Measurements from ENCODE around the gene KANSL1. TPM values are rescaled to one million over a fixed set of nuclear protein-coding genes. Genes with fewer than 3 reads are reported as not detected.

Gene KANSL1
- polyA plus RNA-seq, 1 of the 3 experiments (the other 2 are of a cell fraction), result 10.0 TPM

DNA sequence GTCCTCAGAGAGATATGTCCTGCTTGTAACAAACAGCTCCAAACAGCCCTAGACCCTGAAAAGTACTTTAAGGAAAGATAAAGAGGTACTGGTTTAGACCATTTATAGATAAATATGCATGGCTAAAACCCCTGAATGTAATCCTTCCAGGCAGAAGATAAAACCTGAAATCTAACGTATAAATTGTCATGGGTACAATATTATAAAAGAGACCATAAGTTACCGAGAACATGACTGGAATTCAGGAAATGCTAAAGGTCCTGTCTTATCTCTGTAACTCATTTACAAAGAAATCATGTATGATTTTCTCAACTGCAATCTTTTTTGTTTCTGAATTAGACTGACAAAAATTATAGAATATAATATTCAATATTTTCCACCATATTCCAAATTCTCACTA, 9.2 kb upstream of the KANSL1 start (continued):
- TF ChIP-seq EZH2phosphoT487 (IDR thresholded peaks at IDR 0.05; ENCODE audit: borderline replicate concordance, low read depth) (no peak), MEF2A (IDR thresholded peaks at IDR 0.05; ENCODE audit: borderline replicate concordance, low read depth) (no peak)

GRCh38 chr17:46201491-46201890, 8.3 kb upstream of the KANSL1 start:
- Histone ChIP-seq H3K4me2 (no peak overlapping the region), H3K9ac (no peak overlapping the region), H2AFZ (ENCODE audit: low read depth) (no peak overlapping the region), H3K27ac (ENCODE audit: low read depth in 2 of 2, low read length in 1 of 2) (no peak overlapping the region), H3K36me3 (replicated peaks in 1 of 2; ENCODE audit: control insufficient read depth in 1 of 2, insufficient read depth in 2 of 2, low read length in 1 of 2) (peaks cover 0 to 36% of the 10 kb centered on the region in 2 experiments), H3F3A (replicated peaks; ENCODE audit: insufficient read depth) (peaks cover 15% of the 10 kb centered on the region), H3K9me2 (no peaks in the 10 kb centered on the region), H4K20me1 (ENCODE audit: insufficient read depth) (peaks cover 37% of the 10 kb centered on the region), H3K4me1 (ENCODE audit: control insufficient read depth in 1 of 2, insufficient read depth in 2 of 2, low read depth in 1 of 2, low read length in 1 of 2) (peaks cover 0 to 10% of the 10 kb centered on the region in 2 experiments; a peak in 3 of 4 replicates), H3K79me2 (ENCODE audit: insufficient read depth) (peaks cover 98% of the 10 kb centered on the region), H3K4me3 (ENCODE audit: low read depth in 2 of 2, low read length in 1 of 2) (no peak overlapping the region), H3K9me3 (peaks cover 5% of the 10 kb centered on the region; the same call in 1 of the 2 replicates), H3K27me3 (ENCODE audit: insufficient read depth) (no peaks in the 10 kb centered on the region)
- no peak for DNase-seq
- 97% methylated on average over 3 of the region's 3 CpGs for WGBS (ENCODE audit: low lambda C conversion rate)
- CTCF ChIA-PET, result interaction anchor here (0.7 to 6.6 kb wide), 5 partner anchors 9 to 634 kb away, joined by 3 to 49 read pairs (median 5); partner anchors contain the start of gene KANSL1
- POLR2A ChIA-PET, result no interaction called here
- no peak for TF ChIP-seq MEF2A (IDR thresholded peaks at IDR 0.05; ENCODE audit: borderline replicate concordance, low read depth)
- no peak for TF ChIP-seq CTCF (IDR thresholded peaks at IDR 0.05)
- no peak for TF ChIP-seq GATA2 (CRISPR knock-in tag; IDR thresholded peaks at IDR 0.05)
- no peak for TF ChIP-seq USF1 (IDR thresholded peaks at IDR 0.05; ENCODE audit: borderline replicate concordance, low read depth)
- TF ChIP-seq ELF1 (IDR thresholded peaks at IDR 0.05), result no peak
- no peak for TF ChIP-seq SIN3A (IDR thresholded peaks at IDR 0.05; ENCODE audit: borderline replicate concordance, low read depth, low read length)
- TF ChIP-seq, protein P1, sequence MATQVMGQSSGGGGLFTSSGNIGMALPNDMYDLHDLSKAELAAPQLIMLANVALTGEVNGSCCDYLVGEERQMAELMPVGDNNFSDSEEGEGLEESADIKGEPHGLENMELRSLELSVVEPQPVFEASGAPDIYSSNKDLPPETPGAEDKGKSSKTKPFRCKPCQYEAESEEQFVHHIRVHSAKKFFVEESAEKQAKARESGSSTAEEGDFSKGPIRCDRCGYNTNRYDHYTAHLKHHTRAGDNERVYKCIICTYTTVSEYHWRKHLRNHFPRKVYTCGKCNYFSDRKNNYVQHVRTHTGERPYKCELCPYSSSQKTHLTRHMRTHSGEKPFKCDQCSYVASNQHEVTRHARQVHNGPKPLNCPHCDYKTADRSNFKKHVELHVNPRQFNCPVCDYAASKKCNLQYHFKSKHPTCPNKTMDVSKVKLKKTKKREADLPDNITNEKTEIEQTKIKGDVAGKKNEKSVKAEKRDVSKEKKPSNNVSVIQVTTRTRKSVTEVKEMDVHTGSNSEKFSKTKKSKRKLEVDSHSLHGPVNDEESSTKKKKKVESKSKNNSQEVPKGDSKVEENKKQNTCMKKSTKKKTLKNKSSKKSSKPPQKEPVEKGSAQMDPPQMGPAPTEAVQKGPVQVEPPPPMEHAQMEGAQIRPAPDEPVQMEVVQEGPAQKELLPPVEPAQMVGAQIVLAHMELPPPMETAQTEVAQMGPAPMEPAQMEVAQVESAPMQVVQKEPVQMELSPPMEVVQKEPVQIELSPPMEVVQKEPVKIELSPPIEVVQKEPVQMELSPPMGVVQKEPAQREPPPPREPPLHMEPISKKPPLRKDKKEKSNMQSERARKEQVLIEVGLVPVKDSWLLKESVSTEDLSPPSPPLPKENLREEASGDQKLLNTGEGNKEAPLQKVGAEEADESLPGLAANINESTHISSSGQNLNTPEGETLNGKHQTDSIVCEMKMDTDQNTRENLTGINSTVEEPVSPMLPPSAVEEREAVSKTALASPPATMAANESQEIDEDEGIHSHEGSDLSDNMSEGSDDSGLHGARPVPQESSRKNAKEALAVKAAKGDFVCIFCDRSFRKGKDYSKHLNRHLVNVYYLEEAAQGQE (IDR thresholded peaks at IDR 0.05; ENCODE audit: low read depth, low read length), result no peak
- no peak for TF ChIP-seq RFX5 (IDR thresholded peaks at IDR 0.05; ENCODE audit: low read length)
- TF ChIP-seq TAF1 (IDR thresholded peaks at IDR 0.05; ENCODE audit: borderline replicate concordance, low read depth, low read length), result no peak
- TF ChIP-seq NRF1 (IDR thresholded peaks at IDR 0.05; ENCODE audit: low read depth, low read length), result no peak
- TF ChIP-seq FOSL2 (IDR thresholded peaks at IDR 0.05; ENCODE audit: borderline replicate concordance, low read depth), result no peak
- TF ChIP-seq USF2 (IDR thresholded peaks at IDR 0.05; ENCODE audit: borderline replicate concordance, low read depth, low read length), result no peak
- no peak for TF ChIP-seq POLR2AphosphoS5 (IDR thresholded peaks at IDR 0.05; ENCODE audit: low read depth, low read length)
- TF ChIP-seq CHD2 (IDR thresholded peaks at IDR 0.05; ENCODE audit: low read length, partially characterized antibody), result no peak
- TF ChIP-seq, protein P2, sequence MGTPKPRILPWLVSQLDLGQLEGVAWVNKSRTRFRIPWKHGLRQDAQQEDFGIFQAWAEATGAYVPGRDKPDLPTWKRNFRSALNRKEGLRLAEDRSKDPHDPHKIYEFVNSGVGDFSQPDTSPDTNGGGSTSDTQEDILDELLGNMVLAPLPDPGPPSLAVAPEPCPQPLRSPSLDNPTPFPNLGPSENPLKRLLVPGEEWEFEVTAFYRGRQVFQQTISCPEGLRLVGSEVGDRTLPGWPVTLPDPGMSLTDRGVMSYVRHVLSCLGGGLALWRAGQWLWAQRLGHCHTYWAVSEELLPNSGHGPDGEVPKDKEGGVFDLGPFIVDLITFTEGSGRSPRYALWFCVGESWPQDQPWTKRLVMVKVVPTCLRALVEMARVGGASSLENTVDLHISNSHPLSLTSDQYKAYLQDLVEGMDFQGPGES (IDR thresholded peaks at IDR 0.05; ENCODE audit: low read depth, low read length), result no peak
- TF ChIP-seq, protein P3, sequence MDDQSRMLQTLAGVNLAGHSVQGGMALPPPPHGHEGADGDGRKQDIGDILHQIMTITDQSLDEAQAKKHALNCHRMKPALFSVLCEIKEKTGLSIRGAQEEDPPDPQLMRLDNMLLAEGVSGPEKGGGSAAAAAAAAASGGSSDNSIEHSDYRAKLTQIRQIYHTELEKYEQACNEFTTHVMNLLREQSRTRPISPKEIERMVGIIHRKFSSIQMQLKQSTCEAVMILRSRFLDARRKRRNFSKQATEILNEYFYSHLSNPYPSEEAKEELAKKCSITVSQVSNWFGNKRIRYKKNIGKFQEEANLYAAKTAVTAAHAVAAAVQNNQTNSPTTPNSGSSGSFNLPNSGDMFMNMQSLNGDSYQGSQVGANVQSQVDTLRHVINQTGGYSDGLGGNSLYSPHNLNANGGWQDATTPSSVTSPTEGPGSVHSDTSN (IDR thresholded peaks at IDR 0.05), result no peak
